Thoracic aorta (tissue), 2 donors: ENCODE results near the gene ATE1. TPM values are rescaled to one million over a fixed set of nuclear protein-coding genes. Genes with fewer than 3 reads are reported as not detected.

Source experiments
- ATAC-seq: fragments of 150-250 bp; one replicate; pipeline ENCODE4 v1.8.0; 2017; ENCODE audit warnings: low read depth; ENCODE audit not compliant: insufficient number of reproducible peaks, low FRiP score
- DNase-seq: peaks from one replicate; pipeline ENCODE4 v3.0.0-alpha.2; 2020; ENCODE audit warnings: low spot score
- H3K27ac ChIP-seq, 2 donors: fragments of 200-600 bp; sonication (generic); 1 replicate in 1 of 2; 2 replicates in 1 of 2; pipeline ENCODE4 v1.5.1; 2016; ENCODE audit warnings: mild to moderate bottlenecking in 2 of 2, moderate library complexity in 2 of 2
- H3K27me3 ChIP-seq: fragments of 200-600 bp; sonication (generic); replicated peaks from 2 replicates; pipeline ENCODE4 v1.6.0; 2016; ENCODE audit warnings: mild to moderate bottlenecking; ENCODE audit not compliant: insufficient read depth
- H3K36me3 ChIP-seq: fragments of 200-600 bp; sonication (generic); one replicate; pipeline ENCODE4 v1.5.1; 2016
- H3K4me1 ChIP-seq, 2 donors: fragments of 200-600 bp; sonication (generic); 1 replicate in 1 of 2; 2 replicates in 1 of 2; pipeline versions ENCODE4 v1.5.1 to v1.6.0; 2016; ENCODE audit warnings: low read depth in 2 of 2, mild to moderate bottlenecking in 1 of 2; ENCODE audit not compliant: control insufficient read depth in 1 of 2
- H3K4me3 ChIP-seq: fragments of 200-600 bp; sonication (generic); 2 replicates; pipeline ENCODE4 v1.5.1; 2016; ENCODE audit warnings: mild to moderate bottlenecking
- H3K9me3 ChIP-seq: fragments of 200-600 bp; sonication (generic); 2 replicates; pipeline ENCODE4 v1.5.1; 2016
- CTCF ChIP-seq: fragments of 200-600 bp; sonication (generic); IDR thresholded peaks from one replicate; pipeline ENCODE4 v1.5.1; 2019; ENCODE audit warnings: antibody characterized with exemption
- total RNA-seq, 2 donors: library from RNA; depleted of rRNA; stranded (reverse); fragments of >200 nt; gene quantifications; one replicate each; pipeline versions ENCODE4 v1.1.0 to v1.2.3, GENCODE V29; 2016

Gene ATE1
- total RNA-seq, 2 donors from 2014 or later = 14.8 to 27.4 TPM

DNA sequence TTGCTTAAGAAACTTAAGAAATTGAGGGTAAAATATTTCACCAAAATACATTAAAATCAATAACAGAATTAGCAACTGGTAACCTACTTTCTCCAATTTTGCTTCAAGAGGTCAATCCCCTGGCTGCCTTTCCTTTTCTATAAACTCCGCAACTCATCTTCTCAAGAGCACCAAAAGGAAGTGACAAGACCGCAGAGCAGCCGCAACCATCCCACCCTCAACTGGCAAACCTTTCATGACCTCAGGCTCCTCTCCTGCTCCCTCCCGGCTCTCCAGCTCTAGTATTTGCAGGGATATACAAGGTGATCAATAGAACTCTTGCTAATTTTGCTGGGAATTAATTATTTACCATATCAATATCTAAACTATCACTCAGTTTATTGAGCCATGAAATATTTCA lies 88.9 kb downstream of the ATE1 start:
- no peak for TF ChIP-seq CTCF
- Histone ChIP-seq H3K9me3 (no peaks in the 10 kb centered on the region), H3K4me1 (no peaks in the 10 kb centered on the region), H3K27me3 (no peaks in the 10 kb centered on the region), H3K4me3 (no peak overlapping the region), H3K36me3 (no peaks in the 10 kb centered on the region), H3K27ac (no peak overlapping the region)
- ATAC-seq (no peak), DNase-seq (no peak)

GRCh38 chr10:121838149-121838548 lies 89.7 kb downstream of the ATE1 start:
- TF ChIP-seq CTCF = no peak
- Histone ChIP-seq H3K9me3 (no peaks in the 10 kb centered on the region), H3K4me3 (no peak overlapping the region), H3K27ac (no peak overlapping the region), H3K36me3 (no peaks in the 10 kb centered on the region), H3K27me3 (no peaks in the 10 kb centered on the region), H3K4me1 (no peaks in the 10 kb centered on the region)
- ATAC-seq = no peak
- DNase-seq = no peak

DNA sequence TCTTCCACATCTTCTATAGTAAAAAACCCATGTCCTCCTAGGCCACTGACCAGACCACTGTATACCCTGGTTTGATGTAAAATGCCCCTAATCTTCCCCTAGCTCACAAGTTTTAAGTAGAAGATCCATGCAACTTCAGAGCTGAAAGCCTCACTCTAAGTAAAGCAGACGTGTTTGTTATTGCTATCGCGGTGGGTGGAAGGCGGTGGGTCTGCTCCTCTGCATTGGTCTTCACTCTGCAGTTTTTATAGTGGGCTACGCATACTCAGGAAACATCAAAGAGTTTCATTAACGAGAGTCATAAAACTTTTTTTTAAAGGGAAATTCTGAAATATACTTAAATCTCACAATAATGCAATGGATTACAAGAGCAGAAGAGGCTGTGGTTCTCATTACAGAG lies 91.7 kb downstream of the ATE1 start:
- no peak overlapping the region for H3K27ac ChIP-seq
- no peaks in the 10 kb centered on the region for H3K9me3 ChIP-seq
- TF ChIP-seq CTCF = no peak
- no peak overlapping the region for H3K4me3 ChIP-seq
- no peaks in the 10 kb centered on the region for H3K36me3 ChIP-seq
- DNase-seq (no peak), ATAC-seq (no peak)
- H3K4me1 ChIP-seq = no peaks in the 10 kb centered on the region
- no peaks in the 10 kb centered on the region for H3K27me3 ChIP-seq

GRCh38 chr10:121835376-121835775 lies 92.5 kb downstream of the ATE1 start:
- no peak for TF ChIP-seq CTCF
- DNase-seq = no peak
- H3K27me3 ChIP-seq = no peaks in the 10 kb centered on the region
- no peaks in the 10 kb centered on the region for H3K4me1 ChIP-seq
- no peak overlapping the region for H3K27ac ChIP-seq
- H3K4me3 ChIP-seq = no peak overlapping the region
- no peak for ATAC-seq
- no peaks in the 10 kb centered on the region for H3K9me3 ChIP-seq
- no peaks in the 10 kb centered on the region for H3K36me3 ChIP-seq

DNA sequence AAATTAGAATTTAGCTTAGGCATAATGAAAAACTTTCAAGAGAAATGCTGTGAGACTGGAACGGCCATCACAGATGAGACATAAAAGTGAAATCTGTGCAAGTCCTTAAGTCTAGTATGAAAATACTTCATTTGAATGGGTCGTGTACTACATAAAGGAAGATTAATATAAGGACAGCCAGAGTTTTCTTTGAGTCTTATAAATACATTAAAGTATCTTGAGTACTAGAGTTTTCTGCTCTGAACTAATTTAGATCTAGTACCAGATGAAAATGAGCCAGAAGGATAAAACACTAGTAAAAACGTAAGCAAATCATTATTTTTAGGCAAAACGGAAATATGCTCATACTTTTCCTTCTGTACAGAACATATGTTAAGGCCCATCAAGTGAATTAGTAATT lies 93.1 kb downstream of the ATE1 start:
- Histone ChIP-seq H3K9me3 (no peaks in the 10 kb centered on the region), H3K4me3 (no peak overlapping the region), H3K27me3 (no peaks in the 10 kb centered on the region), H3K27ac (no peak overlapping the region), H3K36me3 (no peaks in the 10 kb centered on the region), H3K4me1 (no peaks in the 10 kb centered on the region)
- no peak for DNase-seq
- no peak for TF ChIP-seq CTCF
- no peak for ATAC-seq
